Parathyroid adenoma (tissue), 2 donors: Measurements from ENCODE around the gene SLC7A8.
A peak's percentile ranks its signal among the peaks of the same experiment; 100 is the strongest.

Experiments used
- H2AFZ ChIP-seq: fragments of 300-600 bp; sonication (generic); one replicate; pipeline ENCODE4 v1.7.0; 2017; ENCODE audit warnings: antibody characterized with exemption, mild to moderate bottlenecking
- H3K27ac ChIP-seq: fragments of 300-600 bp; sonication (generic); one replicate; pipeline ENCODE4 v1.7.0; 2017
- H3K27me3 ChIP-seq: fragments of 300-600 bp; sonication (generic); one replicate; pipeline ENCODE4 v1.7.0; 2017; ENCODE audit warnings: low read length; ENCODE audit not compliant: control insufficient read depth, insufficient read depth
- H3K36me3 ChIP-seq: fragments of 300-600 bp; sonication (generic); one replicate; pipeline ENCODE4 v1.7.0; 2017; ENCODE audit warnings: low read length; ENCODE audit not compliant: control insufficient read depth, insufficient read depth
- H3K4me1 ChIP-seq: fragments of 300-600 bp; sonication (generic); one replicate; pipeline ENCODE4 v1.7.0; 2017; ENCODE audit warnings: control low read depth
- H3K4me2 ChIP-seq: fragments of 300-600 bp; sonication (generic); one replicate; pipeline ENCODE4 v1.7.0; 2017; ENCODE audit warnings: low read length
- H3K4me3 ChIP-seq: fragments of 300-600 bp; sonication (generic); one replicate; pipeline ENCODE4 v1.7.0; 2017; ENCODE audit warnings: low read depth, low read length
- H3K79me2 ChIP-seq: fragments of 300-600 bp; sonication (generic); one replicate; pipeline ENCODE4 v1.7.0; 2017; ENCODE audit warnings: control low read depth
- H3K9ac ChIP-seq: fragments of 300-600 bp; sonication (generic); one replicate; pipeline ENCODE4 v1.7.0; 2017; ENCODE audit warnings: mild to moderate bottlenecking
- H3K9me3 ChIP-seq: fragments of 300-600 bp; sonication (generic); one replicate; pipeline ENCODE4 v1.7.0; 2017; ENCODE audit warnings: low read length; ENCODE audit not compliant: control insufficient read depth
- TF ChIP-seq, protein P1 (sequence below): fragments of 300-600 bp; sonication (generic); IDR thresholded peaks from one replicate; pipeline ENCODE4 v1.7.0; 2017; ENCODE audit warnings: antibody characterized with exemption, mild to moderate bottlenecking
- donor health status: primary hyperparathyroidism.

SLC7A8 gene

DNA sequence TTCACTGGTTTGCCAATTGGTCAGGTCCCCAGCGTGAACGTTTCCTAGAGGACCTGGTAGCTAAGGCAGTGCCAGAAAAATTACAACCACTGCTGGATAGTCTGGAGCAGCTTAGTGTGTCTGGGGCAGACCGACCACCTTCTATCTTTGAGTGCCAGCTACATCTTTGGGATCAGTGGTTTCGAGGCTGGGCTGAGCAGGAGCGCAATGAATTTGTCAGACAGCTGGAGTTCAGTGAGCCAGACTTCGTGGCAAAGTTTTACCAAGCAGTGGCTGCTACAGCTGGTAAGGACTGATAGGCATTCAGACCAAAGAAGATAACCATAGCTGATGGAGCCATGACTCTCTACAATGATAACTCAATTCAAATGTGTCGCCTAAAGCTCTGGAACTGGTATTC, 85.7 kb downstream of the SLC7A8 start:
- Histone ChIP-seq H3K36me3 (no peaks in the 10 kb centered on the region), H3K27ac (no peak overlapping the region), H3K27me3 (no peaks in the 10 kb centered on the region), H3K9ac (no peak overlapping the region), H3K4me1 (peaks cover 4% of the 10 kb centered on the region), H3K79me2 (peaks cover 32% of the 10 kb centered on the region), H2AFZ (no peak overlapping the region), H3K9me3 (no peaks in the 10 kb centered on the region), H3K4me3 (no peak overlapping the region), H3K4me2 (no peak overlapping the region)
- TF ChIP-seq, protein P1, sequence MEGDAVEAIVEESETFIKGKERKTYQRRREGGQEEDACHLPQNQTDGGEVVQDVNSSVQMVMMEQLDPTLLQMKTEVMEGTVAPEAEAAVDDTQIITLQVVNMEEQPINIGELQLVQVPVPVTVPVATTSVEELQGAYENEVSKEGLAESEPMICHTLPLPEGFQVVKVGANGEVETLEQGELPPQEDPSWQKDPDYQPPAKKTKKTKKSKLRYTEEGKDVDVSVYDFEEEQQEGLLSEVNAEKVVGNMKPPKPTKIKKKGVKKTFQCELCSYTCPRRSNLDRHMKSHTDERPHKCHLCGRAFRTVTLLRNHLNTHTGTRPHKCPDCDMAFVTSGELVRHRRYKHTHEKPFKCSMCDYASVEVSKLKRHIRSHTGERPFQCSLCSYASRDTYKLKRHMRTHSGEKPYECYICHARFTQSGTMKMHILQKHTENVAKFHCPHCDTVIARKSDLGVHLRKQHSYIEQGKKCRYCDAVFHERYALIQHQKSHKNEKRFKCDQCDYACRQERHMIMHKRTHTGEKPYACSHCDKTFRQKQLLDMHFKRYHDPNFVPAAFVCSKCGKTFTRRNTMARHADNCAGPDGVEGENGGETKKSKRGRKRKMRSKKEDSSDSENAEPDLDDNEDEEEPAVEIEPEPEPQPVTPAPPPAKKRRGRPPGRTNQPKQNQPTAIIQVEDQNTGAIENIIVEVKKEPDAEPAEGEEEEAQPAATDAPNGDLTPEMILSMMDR, result no peak

DNA sequence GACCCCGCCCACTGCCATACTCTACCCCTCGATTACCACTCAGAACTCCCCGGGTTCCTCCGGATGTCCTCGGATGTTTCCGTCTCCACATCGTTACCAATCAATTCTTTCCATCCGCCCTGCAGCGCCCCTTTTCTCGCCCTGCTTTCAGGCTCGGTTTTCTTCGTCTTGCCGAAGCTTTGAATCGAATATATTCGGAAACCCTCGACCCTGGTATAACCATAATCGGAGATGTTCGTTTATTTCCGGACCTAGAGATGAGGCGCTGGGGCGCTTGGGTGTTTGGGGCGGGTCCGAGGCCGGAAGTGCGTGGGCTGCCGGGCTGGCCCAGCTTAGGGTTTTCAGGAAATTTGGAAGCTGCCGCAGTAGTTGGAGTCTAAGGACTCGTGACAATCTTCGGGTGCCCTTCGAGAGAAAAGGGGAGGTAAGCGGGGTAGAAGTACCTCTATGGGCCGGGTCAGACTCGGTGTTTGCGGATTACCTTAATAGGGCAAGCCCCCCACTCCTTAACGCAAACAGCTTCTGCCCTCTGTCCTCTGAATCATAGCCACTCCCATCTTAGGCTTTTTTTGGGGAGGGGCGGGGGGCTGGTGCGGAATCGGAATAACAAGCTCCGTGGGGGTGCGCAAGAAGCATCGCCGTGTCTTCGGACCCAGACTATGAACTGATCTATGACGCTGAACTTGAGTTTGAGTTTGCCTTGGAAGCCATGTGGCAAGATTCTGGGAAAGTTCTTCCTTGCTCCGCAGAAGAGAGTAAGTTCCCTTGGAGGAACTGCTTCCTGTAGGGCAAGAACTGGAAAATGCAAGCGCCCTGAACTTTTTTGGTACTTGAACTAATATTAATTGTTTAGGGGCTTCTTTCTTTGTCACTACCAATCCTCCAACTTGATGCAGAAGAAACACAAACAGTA, 88.0 kb downstream of the SLC7A8 start, which contains the start of gene C14orf119:
Gene C14orf119 (plus strand): TSS at position 310 of the 913 bp plus-strand sequence. CDS start 2,154 bp downstream, outside the sequence.
- Histone ChIP-seq H3K9ac (peak within 1 kb of the TSS; percentile 95), H3K4me3 (peak within 1 kb of the TSS; percentile 98), H3K9me3 (no peaks in the 10 kb centered on the region), H3K27me3 (no peaks in the 10 kb centered on the region), H3K36me3 (no peaks in the 10 kb centered on the region), H3K27ac (peak within 1 kb of the TSS; percentile 84), H3K4me1 (peaks cover 4% of the 10 kb centered on the region), H2AFZ (peak within 1 kb of the TSS; percentile 86), H3K79me2 (peaks cover 33% of the 10 kb centered on the region), H3K4me2 (peak within 1 kb of the TSS; percentile 95)
- TF ChIP-seq, protein P1, result no peak

DNA sequence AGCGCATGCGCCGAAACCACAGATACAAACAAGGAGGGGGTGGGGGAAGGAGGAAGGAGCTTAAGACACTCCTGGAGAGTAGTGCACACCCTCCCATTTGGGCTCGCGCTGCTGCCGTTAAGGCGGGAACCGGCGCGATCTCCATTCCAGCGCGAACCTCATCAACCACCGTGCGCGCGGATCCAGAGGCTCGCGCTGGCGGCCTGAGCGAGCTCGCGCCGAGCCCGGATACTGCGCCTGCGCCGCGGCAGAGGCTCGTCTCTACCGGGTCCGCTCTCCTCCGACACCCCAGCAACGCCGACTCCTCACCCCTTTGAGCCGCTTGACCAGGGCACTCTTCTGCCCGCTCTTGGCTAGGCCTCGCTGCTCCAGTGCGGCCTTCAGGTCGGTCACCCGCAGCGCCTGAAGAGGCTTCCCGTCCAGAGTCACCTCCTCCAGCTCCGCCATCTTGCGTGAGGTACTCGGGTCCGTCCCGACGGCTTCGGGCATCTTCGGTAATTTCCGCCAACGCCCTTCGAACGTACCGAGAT, 88.7 kb downstream of the SLC7A8 start, which contains the start of gene ACIN1:
Gene ACIN1 (minus strand): TSS at position 471 of the 530 bp plus-strand sequence. CDS start 24 bp downstream, at position 447.
- no peaks in the 10 kb centered on the region for H3K27me3 ChIP-seq
- H3K9me3 ChIP-seq, result no peaks in the 10 kb centered on the region
- H3K4me3 ChIP-seq, result peak within 1 kb of the TSS; percentile 98
- peak within 1 kb of the TSS; percentile 95 for H3K9ac ChIP-seq
- H3K4me1 ChIP-seq, result peaks cover 4% of the 10 kb centered on the region
- peak within 1 kb of the TSS; percentile 95 for H3K4me2 ChIP-seq
- no peaks in the 10 kb centered on the region for H3K36me3 ChIP-seq
- peaks cover 36% of the 10 kb centered on the region for H3K79me2 ChIP-seq
- TF ChIP-seq, protein P1, result no peak
- H2AFZ ChIP-seq, result peak within 1 kb of the TSS; percentile 86
- peak within 1 kb of the TSS; percentile 84 for H3K27ac ChIP-seq

DNA sequence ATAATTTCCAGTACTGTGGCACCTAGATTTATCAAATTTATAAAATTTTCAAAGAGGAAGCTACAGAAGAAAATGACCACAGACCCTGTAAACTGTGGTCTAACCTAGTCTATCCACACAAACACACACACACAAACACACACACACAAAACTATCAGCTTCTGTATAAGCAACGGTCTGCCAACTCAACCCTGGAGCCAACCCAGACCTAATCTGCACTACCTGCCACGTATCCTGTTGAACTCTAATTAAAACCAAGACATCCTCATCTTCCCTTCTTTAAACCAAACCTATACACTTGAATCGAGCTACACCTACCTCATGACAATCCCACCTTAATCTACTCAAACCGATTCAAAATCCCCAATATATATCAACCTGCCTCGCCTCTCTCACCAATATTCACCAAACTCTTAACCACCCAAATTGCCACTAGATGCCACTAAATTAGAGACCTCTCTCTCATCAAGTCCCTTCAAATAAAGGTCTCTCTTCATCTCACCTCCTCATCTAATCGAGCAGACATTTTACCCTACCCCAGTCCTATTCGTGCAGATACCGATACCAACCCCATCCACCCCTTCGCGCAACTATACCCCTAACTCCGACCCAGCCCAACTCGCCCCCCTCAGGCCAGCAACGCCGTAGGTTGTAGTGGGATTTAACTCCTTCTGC, 89.3 kb downstream of the SLC7A8 start:
- Histone ChIP-seq H3K4me1 (peaks cover 4% of the 10 kb centered on the region), H3K9ac (peak overlapping the region; percentile 95), H2AFZ (peak overlapping the region; percentile 86), H3K27ac (peak overlapping the region; percentile 84), H3K79me2 (peaks cover 36% of the 10 kb centered on the region), H3K36me3 (no peaks in the 10 kb centered on the region), H3K9me3 (no peaks in the 10 kb centered on the region), H3K27me3 (no peaks in the 10 kb centered on the region), H3K4me2 (peak overlapping the region; percentile 95), H3K4me3 (peak overlapping the region; percentile 98)
- TF ChIP-seq, protein P1, result no peak
